DMS53 (cell line): Measurements from ENCODE around the gene C19orf85.
"Not testable (repeated sequence)": the region's sequence is repeated elsewhere in the genome, so short reads cannot be mapped to it uniquely, and the experiment has no call there.

Experiments
- DNase-seq: peaks from one replicate; lab custom pipeline; 2025; lab: John Stamatoyannopoulos, UW

C19orf85 gene

DNA sequence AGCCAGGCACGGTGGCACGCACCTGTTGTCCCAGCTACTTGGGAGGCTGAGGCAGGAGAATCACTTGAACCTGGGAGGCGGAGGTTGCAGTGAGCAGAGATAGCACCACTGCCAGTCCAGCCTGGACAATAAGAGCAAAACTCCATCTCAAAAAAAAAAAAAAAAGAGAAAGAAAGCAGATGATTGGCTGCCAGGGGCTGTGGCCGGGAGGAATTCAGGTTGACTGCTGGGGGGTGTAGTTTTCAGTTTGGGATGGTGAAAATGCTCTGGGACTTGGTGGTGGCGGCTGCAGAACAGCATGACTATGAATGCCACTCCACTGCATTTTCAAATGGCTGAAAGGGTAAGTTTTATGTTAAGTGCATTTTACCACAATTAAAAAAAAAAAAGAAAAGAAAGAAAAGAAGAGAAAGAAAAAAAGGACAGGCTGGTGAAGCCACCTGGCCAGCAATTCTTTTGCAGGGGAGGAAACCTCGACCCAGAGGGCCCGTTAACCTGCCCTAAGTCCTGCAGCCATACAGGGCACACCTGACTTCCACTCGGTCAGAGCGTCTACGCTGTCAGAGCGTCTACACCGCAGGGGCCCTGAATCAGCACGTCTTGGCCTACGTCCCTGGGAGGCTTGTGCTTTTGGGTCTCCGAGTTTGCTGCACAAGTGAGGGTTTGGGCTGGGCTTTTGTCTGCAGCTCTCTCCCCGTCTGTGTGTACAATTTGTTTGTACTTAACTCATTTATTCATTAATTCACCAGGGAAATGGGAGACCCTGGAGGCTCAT is 6.7 kb downstream of the C19orf85 start:
- DNase-seq: no peak

DNA sequence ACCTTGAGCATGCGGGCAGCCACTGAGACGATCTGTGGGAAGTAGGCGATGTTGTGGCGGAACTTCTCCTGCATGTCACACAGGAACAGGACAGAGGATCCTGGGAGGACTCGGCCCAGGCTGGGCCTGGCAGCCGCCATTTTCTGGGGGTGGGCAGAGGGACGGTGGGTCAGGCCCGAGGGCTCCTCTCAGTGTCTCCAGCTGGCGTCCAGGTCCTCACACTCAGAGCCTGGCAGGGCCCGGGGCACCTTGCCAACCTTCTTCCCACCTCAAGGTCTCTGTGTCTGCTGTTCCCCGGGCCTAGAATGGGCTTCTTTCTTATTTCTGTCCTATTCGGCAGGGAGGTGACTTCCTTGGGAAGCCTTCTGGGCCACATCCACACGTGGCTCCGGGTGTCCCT is 8.2 kb downstream of the C19orf85 start:
- DNase-seq: no peak

DNA sequence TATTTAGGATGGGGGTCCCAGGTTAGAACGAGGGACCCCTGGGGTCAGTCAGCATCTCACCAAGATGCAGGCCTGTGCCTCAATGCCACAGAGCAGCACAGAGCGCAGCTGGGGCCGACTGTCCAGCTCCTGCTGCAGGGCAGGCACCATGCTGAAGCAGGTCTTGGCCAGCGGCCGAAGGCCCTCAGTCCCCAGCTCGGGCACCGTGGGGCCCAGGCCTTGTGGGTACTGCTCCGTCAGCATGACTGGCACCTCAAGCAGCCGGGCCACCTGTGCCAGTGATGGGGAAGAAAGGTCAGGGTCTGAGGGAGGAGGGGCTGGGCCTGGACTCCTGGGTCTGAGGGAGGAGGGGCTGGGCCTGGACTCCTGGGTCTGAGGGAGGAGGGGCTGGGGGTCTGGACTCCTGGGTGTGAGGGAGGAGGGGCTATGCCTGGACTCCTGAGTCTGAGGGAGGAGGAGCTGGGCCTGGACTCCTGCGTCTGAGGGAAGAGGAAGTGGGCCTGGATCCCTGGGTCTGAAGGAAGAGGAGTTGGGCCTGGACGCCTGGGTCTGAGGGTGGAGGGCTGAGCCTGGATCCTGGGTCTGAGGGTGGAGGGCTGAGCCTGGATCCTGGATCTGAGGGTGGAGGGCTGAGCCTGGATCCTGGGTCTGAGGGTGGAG is 8.8 kb downstream of the C19orf85 start:
- DNase-seq: no peak

- DNase-seq: peak; percentile 81
Observed at GRCh38 chr19:55454787-55455243, 9.7 kb downstream of the C19orf85 start.

DNA sequence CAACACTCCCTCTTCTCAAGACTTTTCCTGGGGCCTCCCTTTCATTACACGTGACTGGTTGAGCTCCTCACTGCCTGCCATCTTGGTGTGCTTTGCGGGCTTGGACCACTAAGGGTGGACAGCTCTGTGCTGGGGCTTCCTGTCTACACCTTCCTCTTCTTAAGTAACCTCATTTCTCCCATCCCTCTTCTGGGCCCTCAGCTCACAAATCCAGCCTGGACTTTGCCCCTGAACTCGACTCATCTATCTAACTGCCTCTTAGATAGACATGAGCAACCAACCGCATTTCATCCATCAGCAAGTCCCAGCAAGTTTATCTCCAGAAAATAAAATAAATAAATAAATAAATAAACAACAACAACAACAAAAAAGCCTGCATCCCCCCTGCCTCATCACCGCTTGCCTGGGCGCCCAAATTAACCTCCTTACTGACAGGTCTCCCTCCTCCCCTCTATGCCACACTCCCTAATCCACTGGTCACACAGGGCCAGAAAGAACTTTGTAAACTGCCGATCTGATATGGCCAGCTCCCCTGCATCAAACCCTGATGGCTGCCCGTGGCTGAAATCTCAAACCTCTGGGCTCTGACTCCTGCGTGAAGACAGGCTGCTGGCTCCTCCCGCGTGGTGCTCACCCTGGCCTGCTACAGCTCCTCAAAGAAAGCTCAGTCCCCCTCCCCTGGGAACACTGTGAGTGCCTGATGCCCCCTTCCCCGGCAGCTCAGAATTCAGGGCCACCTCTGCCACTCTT is 10.9 kb downstream of the C19orf85 start:
- DNase-seq: peak; percentile 50

GRCh38 chr19:55452749-55453346 is 11.7 kb downstream of the C19orf85 start:
- peak; percentile 93 for DNase-seq

GRCh38 chr19:55451965-55452748 is 12.4 kb downstream of the C19orf85 start:
- DNase-seq: peak; percentile 59

GRCh38 chr19:55451163-55451964 is 13.2 kb downstream of the C19orf85 start:
- DNase-seq: peak; percentile 58

- no peak for DNase-seq
Observed at GRCh38 chr19:55449469-55449868, 15.1 kb downstream of the C19orf85 start.

DNA sequence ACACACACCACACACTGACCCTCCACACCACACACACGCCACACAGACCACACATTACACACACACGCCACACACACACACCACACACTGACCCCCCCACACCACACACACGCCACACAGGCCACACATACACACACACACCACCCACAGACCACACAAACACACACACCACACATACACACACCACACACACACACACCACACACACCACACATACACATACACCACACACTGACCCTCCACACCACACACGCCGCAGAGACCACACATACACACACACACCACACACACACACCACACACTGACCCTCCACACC is 16.4 kb downstream of the C19orf85 start:
- not testable (repeated sequence) for DNase-seq

DNA sequence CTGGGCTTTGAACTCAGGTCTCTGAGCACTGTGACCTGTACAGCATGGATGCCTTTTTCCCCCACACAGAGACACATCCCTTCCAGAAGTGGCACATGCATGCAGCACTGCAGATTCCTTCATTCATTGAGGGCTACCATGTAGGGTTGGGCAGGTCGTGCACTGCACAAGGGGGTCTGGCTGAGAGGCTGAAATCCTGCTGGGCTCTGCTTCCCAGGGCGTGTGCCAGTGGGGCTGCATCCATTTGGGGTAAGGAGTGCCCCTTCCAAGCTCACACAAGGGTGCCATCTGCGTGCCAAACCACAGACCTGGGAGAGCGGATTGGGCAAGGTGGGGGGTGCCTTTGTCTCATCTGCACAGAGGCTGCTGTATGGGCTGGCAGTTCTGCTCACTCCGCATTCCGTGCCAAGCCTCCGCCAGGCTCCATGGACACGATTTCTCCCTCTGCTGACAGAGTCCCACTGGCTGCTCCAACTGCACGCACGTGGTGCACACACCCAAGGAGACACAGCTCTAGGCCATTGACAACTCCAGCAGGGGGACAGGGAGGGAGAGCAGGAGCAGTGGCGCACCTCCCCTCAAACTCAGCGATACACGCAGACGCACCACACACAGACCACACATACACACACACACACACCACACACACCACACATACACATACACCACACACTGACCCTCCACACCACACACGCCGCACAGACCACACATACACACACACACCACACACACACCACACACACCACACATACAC is 17.0 kb downstream of the C19orf85 start:
- DNase-seq: peak; percentile 91

GRCh38 chr19:55446060-55446459 is 18.5 kb downstream of the C19orf85 start:
- DNase-seq: no peak

- DNase-seq: no peak
Observed at GRCh38 chr19:55444646-55445045, 19.9 kb downstream of the C19orf85 start.

- no peak for DNase-seq
Observed at GRCh38 chr19:55443824-55444480, 20.6 kb downstream of the C19orf85 start.

DNA sequence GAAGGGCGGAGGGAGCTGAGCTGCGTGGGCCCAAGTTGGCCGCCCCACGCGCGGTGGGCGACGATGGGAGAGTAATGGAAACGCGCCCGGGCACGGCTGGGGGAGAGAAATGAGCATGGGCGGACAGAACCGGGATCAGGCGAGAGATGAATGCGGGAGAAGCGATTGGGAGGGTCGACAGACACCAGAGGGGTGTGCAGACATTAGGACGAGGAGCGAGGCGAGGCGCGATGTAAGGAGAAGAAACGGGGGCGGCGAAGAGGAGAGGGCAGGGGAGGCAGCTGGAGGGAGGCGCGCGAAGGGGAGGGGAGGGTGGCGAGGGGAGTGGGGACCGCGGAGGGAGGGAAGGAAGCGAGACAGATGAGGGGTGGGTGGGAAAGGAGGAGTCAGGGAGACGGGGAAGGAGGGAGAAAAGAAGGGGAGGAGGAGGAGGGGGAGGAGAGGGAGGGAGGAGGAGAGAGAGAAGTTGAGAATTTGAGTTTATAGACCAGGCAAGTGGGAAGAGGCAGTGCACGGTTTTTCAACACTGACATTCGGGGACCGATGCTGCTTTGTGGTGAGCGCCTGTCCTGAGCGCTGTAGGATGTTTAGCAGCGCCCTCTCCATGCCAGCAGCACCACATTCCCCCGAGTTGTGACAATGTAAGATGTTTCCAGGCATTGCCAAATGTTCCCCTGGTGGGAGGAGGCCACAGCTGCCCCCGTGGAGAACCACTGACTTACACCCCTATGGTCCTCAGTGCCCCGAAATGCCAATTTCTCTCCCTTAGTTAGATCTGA is 21.3 kb downstream of the C19orf85 start, which contains the start of gene SHISA7:
Gene SHISA7, minus strand, starts transcription at position 256 of the 779 bp plus-strand sequence. CDS start 437 bp downstream, outside the sequence.
- peak; percentile 54 for DNase-seq

DNA sequence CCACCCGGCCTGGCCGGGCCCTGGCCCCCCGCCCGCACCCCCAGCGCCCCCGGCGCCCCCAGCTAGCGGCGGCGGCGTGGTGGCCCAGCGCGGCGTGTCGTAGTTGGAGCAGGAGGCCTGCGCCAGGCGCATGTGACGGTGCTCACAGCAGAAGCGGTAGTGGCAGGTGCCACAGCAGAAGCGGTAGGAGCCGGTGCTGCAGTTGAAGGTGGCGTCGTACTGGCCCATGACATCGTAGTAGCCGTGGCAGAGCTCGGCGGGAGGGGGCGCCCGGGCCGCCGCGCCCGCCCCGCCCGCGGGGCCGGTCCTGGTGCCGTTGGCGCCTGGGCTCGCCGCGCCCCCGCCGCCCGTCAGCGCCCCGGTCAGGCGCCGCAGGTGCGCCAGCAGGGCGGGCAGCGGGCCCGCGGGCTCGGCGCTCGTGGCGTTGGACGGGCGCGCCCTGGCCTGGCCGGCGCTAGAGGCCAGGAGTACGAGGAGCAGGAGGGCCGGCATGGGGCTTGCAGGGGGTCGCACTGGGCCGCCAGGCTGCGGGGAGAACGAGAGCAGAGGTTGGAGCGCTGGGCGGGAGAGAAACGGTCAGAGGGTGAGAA is 22.1 kb downstream of the C19orf85 start:
- DNase-seq: peak; percentile 85

DNA sequence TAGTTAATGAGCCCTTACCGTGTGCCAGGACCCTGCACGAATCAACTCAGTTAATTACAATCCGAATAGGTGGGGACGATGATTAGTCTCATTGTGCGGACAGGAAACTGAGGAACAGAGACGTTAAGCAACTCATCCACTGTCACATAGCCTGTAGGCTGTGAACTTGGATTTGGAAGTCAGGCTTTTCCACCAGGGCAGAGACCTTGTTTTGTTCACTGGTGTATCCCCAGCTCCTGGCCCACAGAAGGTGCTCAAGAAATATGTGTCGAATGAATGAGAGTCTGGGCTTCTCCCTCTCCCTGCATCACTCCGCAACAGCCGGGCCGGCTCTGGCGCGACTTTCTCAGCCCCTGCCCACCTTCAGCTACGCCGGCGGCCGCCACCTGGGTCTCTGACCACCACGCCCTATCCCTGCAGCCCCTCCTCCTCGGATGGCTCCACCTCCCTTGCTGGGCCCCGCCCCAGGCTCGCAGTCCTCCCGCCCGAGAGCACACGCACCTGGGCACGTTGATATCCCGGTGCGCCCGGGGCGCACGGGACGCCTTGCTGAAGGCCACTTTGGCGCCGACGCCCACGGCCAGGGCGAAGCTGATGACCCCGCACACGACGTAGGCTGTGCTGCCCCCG is 22.7 kb downstream of the C19orf85 start:
- peak; percentile 81 for DNase-seq

GRCh38 chr19:55441319-55441691 is 23.2 kb downstream of the C19orf85 start:
- peak; percentile 48 for DNase-seq
